DOHH2 (cell line): ENCODE data around the gene SNX2.

ENCODE experiments used
- H3F3A ChIP-seq: fragments of 200-600 bp; sonication (generic), shearing (Covaris generic); 2 replicates; pipeline ENCODE4 v1.6.0; 2016; ENCODE audit warnings: antibody characterized with exemption, mild to moderate bottlenecking; ENCODE audit not compliant: control insufficient read depth, insufficient read depth
- H3K27ac ChIP-seq: fragments of 200-600 bp; sonication (generic); 2 replicates; pipeline ENCODE4 v1.5.1; 2014; ENCODE audit warnings: low read depth, mild to moderate bottlenecking, low read length, moderate library complexity
- H3K27me3 ChIP-seq: fragments of 200-600 bp; sonication (generic); 2 replicates; pipeline ENCODE4 v1.6.1; 2014; ENCODE audit warnings: mild to moderate bottlenecking, low read length, mixed read lengths; ENCODE audit not compliant: control insufficient read depth
- H3K36me3 ChIP-seq: fragments of 200-600 bp; sonication (generic); 2 replicates; pipeline ENCODE4 v1.6.1; 2014; ENCODE audit warnings: mild to moderate bottlenecking, low read length, moderate library complexity, mixed read lengths; ENCODE audit not compliant: control insufficient read depth
- H3K4me1 ChIP-seq: fragments of 200-600 bp; sonication (generic); 2 replicates; pipeline ENCODE4 v1.6.1; 2014; ENCODE audit warnings: mild to moderate bottlenecking, low read length, mixed read lengths; ENCODE audit not compliant: control insufficient read depth
- H3K4me2 ChIP-seq: fragments of 200-600 bp; sonication (generic); 2 replicates; pipeline ENCODE4 v1.6.0; 2014; ENCODE audit warnings: mild to moderate bottlenecking, low read length, moderate library complexity
- H3K4me3 ChIP-seq: fragments of 200-600 bp; sonication (generic); 2 replicates; pipeline ENCODE4 v1.5.1; 2014; ENCODE audit warnings: mild to moderate bottlenecking, low read length, mixed read lengths
- H3K79me2 ChIP-seq: fragments of 200-600 bp; sonication (generic); 2 replicates; pipeline ENCODE4 v1.6.1; 2014; ENCODE audit warnings: mild to moderate bottlenecking, low read length, mixed read lengths; ENCODE audit not compliant: control insufficient read depth
- H3K9me2 ChIP-seq: fragments of 200-600 bp; sonication (generic); replicated peaks from 2 replicates; pipeline ENCODE4 v1.6.1; 2014; ENCODE audit warnings: mild to moderate bottlenecking, low read length, mixed read lengths; ENCODE audit not compliant: control insufficient read depth
- H3K9me3 ChIP-seq: fragments of 200-600 bp; sonication (generic); 2 replicates; pipeline ENCODE4 v1.6.1; 2014; ENCODE audit warnings: antibody characterized with exemption, low read length, mixed read lengths; ENCODE audit not compliant: control insufficient read depth, insufficient read depth
- H4K20me1 ChIP-seq: fragments of 200-600 bp; sonication (generic); 2 replicates; pipeline ENCODE4 v1.6.0; 2014; ENCODE audit warnings: low read depth, mild to moderate bottlenecking, antibody characterized with exemption, low read length, moderate library complexity; ENCODE audit not compliant: control insufficient read depth, insufficient read depth
- CTCF ChIP-seq: fragments of 200-600 bp; sonication (generic); IDR thresholded peaks from one replicate; pipeline ENCODE4 v1.5.1; 2014; ENCODE audit warnings: antibody characterized with exemption, mild to moderate bottlenecking, low read depth, low read length; ENCODE audit not compliant: poor library complexity, severe bottlenecking
- EZH2phosphoT487 ChIP-seq: fragments of 200-600 bp; sonication (generic); IDR thresholded peaks from 2 replicates; pipeline ENCODE4 v1.6.1; 2017; ENCODE audit warnings: borderline replicate concordance, mild to moderate bottlenecking, antibody characterized with exemption, low read length, moderate library complexity, mixed read lengths

The SNX2 gene

GRCh38 chr5:122874179-122874875 lies 99.4 kb downstream of the SNX2 start:
- Histone ChIP-seq H3F3A (no peaks in the 10 kb centered on the region), H3K27ac (no peak overlapping the region), H3K27me3 (no peaks in the 10 kb centered on the region), H3K4me2 (no peak overlapping the region), H3K79me2 (no peaks in the 10 kb centered on the region), H4K20me1 (no peaks in the 10 kb centered on the region), H3K36me3 (no peaks in the 10 kb centered on the region), H3K4me3 (no peak overlapping the region), H3K4me1 (no peaks in the 10 kb centered on the region), H3K9me2 (no peaks in the 10 kb centered on the region), H3K9me3 (no peaks in the 10 kb centered on the region)
- TF ChIP-seq EZH2phosphoT487, result no peak
- TF ChIP-seq CTCF, result no peak

- Histone ChIP-seq H3K27ac (no peak overlapping the region), H3K4me3 (no peak overlapping the region), H3K9me3 (no peaks in the 10 kb centered on the region), H3K36me3 (no peaks in the 10 kb centered on the region), H3K9me2 (no peaks in the 10 kb centered on the region), H3K4me1 (no peaks in the 10 kb centered on the region), H3K27me3 (no peaks in the 10 kb centered on the region), H4K20me1 (no peaks in the 10 kb centered on the region), H3F3A (no peaks in the 10 kb centered on the region), H3K4me2 (no peak overlapping the region), H3K79me2 (no peaks in the 10 kb centered on the region)
- TF ChIP-seq CTCF (no peak), EZH2phosphoT487 (no peak)
These were observed 102.6 kb downstream of the SNX2 start for GRCh38 chr5:122877518-122877917.

- no peaks in the 10 kb centered on the region for H3K9me3 ChIP-seq
- no peaks in the 10 kb centered on the region for H3K9me2 ChIP-seq
- no peaks in the 10 kb centered on the region for H4K20me1 ChIP-seq
- TF ChIP-seq EZH2phosphoT487 (no peak), CTCF (no peak)
- H3K36me3 ChIP-seq, result no peaks in the 10 kb centered on the region
- H3K4me3 ChIP-seq, result no peak overlapping the region
- H3K79me2 ChIP-seq, result no peaks in the 10 kb centered on the region
- H3K27me3 ChIP-seq, result no peaks in the 10 kb centered on the region
- H3F3A ChIP-seq, result no peaks in the 10 kb centered on the region
- H3K4me2 ChIP-seq, result no peak overlapping the region
- no peak overlapping the region for H3K27ac ChIP-seq
- no peaks in the 10 kb centered on the region for H3K4me1 ChIP-seq
These were observed 104.2 kb downstream of the SNX2 start for GRCh38 chr5:122879076-122879475.
